DMS114 treated with DMSO at 0.1 percent for 48 hours (cell line): ENCODE results near the gene ZBTB44.

ENCODE experiments used
- DNase-seq: peaks from one replicate; lab custom pipeline; 2025; ENCODE audit not compliant: unreplicated experiment; lab: John Stamatoyannopoulos, UW

Gene ZBTB44

DNA sequence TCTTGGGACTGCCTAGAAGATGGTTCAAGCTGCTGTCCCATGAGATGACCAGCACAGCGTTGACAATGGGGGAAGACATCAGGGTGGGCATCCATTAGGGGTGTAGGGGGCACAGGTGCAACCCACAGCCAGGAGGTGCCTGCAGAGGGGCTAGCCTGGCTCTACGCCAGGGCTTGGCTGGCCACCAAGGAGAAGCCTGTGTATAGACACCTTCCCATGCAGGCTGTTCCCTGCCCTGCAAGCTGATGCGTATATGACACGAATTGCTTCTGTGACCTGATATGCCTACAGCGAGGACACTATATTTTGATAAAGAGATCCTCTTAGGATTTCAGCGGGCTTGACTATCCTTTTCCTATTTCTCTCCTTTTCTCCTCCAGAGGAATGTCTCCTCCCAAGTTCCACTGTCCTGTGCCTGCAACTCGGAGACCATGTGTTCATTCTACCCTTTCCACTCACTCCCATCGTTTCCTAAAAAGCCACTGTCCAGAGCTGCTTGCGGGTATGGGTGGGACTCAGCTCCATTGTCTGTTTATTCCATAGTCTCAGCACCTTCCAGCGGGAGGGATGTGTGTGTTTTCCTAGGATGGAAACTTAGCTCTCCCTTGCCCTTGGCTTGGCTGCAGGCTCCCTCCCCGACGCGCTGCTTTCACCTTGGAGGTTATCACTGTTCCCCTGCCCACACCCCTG is 99.0 kb downstream of the ZBTB44 start:
- no peak for DNase-seq

DNA sequence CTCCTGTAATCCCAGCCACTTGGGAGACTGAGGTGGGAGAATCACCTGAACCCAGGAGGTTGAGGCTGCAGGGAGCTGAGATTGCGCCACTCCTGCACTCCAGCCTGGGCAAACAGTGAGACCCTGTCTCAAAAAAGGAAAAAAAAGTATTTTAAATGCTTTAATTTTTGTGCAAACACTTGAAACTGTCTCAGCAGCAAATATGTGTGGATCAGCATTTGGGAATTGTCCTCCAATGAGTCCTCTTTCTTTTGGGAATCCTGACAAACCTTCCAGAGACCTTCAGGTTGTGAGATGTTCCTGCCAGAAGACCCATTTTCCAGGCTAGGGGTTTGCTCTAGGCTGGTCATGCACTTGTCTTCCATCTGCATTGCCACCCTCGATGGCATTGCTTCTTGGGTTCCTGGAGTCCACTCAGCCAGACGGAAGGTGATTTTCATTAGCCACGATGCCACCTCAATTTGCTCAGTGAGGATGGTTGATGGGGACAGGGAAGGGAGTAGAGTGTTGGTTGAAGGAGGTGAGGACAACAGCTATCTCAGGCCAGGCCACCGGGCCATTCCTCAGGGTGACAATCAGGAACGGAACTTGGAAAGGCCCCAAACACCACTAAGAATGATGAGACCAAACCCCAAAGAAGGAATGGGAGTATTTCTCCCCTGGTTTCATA is 99.7 kb downstream of the ZBTB44 start:
- no peak for DNase-seq

DNA sequence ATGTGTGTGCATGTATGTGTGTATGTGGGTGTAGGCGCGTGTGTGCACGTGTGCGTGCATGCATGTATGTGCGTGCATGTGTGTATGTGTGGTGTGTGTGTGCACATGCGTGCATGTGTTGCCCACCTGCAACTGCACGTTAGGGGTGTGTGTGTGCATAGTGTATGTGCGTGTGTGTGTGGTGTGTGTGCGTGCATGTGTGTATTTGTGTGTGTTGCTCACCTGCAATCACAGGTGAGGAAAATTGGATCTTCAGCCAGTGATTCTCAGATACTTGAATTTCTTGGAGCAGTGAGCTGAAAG is 100.8 kb downstream of the ZBTB44 start:
- DNase-seq: no peak

DNA sequence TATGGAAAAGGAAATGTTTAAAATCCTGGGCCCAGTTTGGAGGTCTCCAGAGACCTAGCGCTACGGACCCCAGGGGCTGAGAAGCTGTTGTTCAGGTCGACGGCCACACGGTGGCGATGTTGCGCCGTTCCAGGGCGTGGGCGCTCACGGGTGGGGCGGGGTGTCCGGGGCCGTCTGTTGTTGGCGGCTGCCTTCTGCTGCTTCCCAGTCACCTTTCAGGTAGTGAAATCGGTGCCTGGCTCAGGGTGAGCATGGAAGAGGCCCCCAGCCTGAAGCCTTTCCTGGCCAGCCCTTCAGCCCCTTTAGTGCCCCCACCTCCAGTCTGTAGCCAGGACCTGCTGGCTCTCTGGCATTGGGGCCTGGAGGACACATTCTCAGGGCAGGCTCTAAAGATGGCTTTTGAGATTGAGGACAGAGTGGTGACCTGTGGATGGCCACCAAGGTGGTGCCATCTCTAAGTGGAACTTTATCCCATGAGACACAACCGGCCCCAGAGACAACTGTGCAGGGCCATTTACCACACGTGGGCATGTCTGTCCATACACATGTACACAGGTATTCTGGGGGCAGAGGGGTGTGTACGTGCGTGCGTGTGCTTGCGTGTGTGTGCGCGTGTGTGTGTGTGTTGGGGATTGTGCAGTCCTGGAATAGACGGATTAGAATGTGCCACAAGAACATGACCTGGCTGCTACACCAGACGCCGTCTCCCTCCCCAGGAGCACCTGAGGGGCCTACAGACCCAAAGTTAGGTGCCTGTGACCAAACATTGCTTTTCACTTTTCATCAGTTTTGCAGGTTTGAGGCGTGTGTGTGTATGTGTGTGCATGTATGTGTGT is 101.4 kb downstream of the ZBTB44 start:
- peak; percentile 4 for DNase-seq

DNA sequence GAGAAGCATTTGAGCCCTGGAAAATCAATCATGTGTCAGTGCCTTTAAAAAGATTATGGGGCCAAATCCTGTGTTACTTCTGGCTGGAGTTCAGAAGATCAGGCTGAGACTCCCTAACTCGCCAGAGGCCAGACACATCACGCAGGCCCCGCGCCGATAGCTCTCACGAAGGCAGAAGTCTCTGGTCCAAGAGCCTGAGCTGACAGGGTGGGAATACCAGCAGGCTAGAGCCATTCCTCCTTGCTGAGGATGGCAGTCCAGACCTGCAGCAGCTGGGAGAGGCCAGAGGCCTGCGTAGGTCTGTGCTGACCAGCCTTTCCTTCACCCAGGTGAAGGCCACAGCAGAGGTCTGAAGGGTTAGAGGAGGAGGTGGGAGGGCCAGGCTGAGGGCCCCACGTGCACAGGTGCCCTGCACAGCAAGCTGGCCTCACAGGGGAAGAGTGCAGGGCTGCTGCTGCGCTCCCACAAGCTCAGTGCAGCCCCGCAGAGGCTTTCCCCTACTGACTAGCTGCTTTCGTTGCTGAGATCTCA is 102.2 kb downstream of the ZBTB44 start:
- no peak for DNase-seq

- no peak for DNase-seq
Observed at GRCh38 chr11:130211781-130212401, 102.8 kb downstream of the ZBTB44 start.

GRCh38 chr11:130211144-130211543 is 103.6 kb downstream of the ZBTB44 start:
- no peak for DNase-seq

DNA sequence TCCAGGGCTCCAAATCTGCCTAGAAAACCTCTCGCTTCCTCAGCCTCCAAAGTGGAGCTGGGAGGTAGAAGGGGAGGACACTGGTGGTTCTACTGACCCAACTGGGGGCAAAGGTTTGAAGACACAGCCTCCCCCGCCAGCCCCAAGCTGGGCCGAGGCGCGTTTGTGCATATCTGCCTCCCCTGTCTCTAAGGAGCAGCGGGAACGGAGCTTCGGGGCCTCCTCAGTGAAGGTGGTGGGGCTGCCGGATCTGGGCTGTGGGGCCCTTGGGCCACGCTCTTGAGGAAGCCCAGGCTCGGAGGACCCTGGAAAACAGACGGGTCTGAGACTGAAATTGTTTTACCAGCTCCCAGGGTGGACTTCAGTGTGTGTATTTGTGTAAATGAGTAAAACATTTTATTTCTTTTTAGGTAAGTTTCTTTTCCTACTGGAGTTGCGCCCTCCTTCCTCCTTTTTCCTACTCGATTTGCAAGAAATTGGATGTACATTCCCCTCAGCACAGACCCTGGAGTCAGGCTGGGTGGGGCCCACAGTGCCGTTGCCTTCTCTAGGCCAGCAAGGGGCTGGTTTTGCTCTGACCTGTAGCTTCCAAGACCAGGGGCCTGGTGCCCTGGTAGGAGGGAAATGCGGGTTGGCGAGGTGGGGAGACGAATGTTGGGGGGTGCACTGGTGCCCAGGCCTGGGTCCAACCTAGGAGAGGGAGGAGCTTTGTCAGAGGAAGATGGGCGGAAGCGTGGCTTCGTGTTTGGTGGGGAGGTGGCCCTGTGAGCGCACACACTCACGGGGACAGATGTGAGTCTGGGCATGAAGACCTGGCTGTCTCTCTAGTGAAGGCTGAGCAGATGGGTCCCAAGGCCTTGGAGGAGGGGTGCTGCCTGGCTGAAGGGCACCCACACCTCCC is 104.5 kb downstream of the ZBTB44 start:
- DNase-seq: no peak

DNA sequence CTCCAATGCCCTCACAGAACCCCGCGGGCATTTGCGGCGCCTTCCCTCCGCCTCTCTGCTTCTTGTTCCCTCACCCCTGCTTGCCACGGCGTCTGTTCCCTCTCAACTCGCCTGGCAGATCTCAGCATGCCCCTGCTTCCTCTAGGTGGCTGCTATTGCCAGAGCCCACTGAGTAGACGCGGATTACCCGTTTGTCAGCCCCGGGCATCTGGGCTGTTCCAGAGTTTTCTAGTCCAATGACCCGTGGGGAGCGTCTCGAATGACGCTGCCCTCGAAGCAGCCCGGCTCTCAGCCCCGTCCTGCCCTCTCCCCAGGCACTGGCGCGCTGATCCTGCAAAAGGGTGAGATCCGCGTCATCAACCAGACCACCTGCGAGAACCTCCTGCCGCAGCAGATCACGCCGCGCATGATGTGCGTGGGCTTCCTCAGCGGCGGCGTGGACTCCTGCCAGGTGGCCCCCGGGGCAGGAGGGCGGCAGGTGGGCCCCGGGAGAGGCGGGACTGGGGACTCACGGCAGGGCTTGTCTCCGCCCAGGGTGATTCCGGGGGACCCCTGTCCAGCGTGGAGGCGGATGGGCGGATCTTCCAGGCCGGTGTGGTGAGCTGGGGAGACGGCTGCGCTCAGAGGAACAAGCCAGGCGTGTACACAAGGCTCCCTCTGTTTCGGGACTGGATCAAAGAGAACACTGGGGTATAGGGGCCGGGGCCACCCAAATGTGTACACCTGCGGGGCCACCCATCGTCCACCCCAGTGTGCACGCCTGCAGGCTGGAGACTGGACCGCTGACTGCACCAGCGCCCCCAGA is 105.4 kb downstream of the ZBTB44 start:
- no peak for DNase-seq

DNA sequence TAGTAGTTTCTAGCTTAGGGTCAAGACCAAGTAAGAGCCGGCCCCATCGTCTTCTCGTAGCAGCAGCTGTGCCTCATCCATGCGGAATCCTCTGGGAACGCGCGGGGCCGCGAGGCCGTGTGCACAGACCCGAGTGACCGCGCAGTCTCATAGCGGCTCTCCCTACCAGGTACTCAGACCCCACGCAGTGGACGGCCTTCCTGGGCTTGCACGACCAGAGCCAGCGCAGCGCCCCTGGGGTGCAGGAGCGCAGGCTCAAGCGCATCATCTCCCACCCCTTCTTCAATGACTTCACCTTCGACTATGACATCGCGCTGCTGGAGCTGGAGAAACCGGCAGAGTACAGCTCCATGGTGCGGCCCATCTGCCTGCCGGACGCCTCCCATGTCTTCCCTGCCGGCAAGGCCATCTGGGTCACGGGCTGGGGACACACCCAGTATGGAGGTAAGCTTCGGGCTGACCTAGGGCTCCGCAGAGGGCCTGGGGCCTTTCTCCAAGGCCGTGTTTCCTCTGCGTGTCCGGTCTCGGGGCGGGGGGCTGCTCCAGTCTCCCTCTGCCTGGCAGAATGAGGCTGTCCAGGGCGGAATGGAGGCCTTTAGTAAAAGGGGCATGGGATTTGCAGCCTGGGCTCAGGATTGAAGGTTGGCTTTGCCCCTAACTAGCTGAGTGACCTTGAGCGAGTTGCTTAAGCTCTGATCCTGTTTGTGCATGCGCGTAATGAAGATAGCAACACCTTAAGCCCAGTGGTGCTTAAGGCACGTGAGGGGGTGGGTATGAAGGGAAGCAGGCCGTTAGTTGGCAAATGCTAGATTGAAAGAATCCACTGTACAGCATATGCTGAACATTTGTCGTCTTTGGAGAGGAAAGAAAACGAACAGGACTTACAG is 106.2 kb downstream of the ZBTB44 start:
- no peak for DNase-seq

DNA sequence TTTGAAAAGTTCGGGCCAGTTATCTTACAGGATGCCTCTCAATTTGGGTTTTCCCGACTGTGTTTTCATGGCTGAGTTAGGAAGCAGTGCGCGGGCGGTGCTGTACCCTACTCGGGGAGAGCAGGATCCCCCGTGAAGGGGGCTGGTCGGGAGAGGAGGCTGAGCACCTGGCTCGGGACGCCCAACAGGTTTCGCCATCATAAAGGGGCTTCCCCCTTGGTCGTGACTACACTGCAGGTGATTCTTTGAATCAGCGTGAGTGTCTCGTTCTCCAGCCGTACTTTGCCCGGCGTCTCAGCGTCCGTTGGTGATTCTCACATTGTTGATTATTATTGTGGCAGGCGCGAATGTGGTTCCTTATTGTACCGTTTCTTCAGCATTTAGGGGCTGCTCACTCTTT is 108.6 kb downstream of the ZBTB44 start:
- no peak for DNase-seq

GRCh38 chr11:130204703-130205095 is 110.0 kb downstream of the ZBTB44 start:
- no peak for DNase-seq

- no peak for DNase-seq
Observed at GRCh38 chr11:130203766-130204702, 110.7 kb downstream of the ZBTB44 start.

- DNase-seq: no peak
Observed at GRCh38 chr11:130202818-130203689, 111.7 kb downstream of the ZBTB44 start.

- no peak for DNase-seq
Observed at GRCh38 chr11:130202009-130202817, 112.5 kb downstream of the ZBTB44 start.

- no peak for DNase-seq
Observed at GRCh38 chr11:130201026-130201425, 113.7 kb downstream of the ZBTB44 start.
